Measurements from ENCODE around the gene TERT. TPM values are rescaled to one million over a fixed set of nuclear protein-coding genes. Genes with fewer than 3 reads are reported as not detected.

TERT gene
- total and polyA plus RNA-seq, 8 donors, result 0.19 to 4.0 (median 0.38) TPM; not detected in 4

GRCh38 chr5:1319436-1320256, 24.8 kb upstream of the TERT start:
- no peak overlapping the region for H3K4me3 ChIP-seq
- 42 to 76% (median 56%) methylated on average over 19 to 21 of the region's 21 CpGs for WGBS, 5 donors
- no peak for TF ChIP-seq POLR2A (IDR thresholded peaks at IDR 0.05)
- TF ChIP-seq CTCF (IDR thresholded peaks at IDR 0.05), result no peak
- no peak for TF ChIP-seq POLR2AphosphoS5 (IDR thresholded peaks at IDR 0.05)
- TF ChIP-seq EP300 (IDR thresholded peaks at IDR 0.05), result no peak
- peak overlapping the region; percentile 35 to 66 (median 63) for H3K27ac ChIP-seq
- H3K9me3 ChIP-seq, result no peaks in the 10 kb centered on the region
- H3K36me3 ChIP-seq, result peaks cover 63 to 79% (median 76%) of the 10 kb centered on the region in 4 donors
- no peaks in the 10 kb centered on the region for H3K27me3 ChIP-seq
- peak in 1 of 2 donors; percentile 63 for DNase-seq
- peaks cover 17 to 44% (median 33%) of the 10 kb centered on the region in 4 donors for H3K4me1 ChIP-seq
- intact Hi-C loops (cut with DNase I; ENCODE audit: low total_unique reads), result no loop called here

GRCh38 chr5:1318659-1319251, 23.9 kb upstream of the TERT start:
- Histone ChIP-seq H3K4me3 (no peak overlapping the region), H3K4me1 (peaks cover 19 to 49% (median 40%) of the 10 kb centered on the region in 4 donors), H3K27ac (peak overlapping the region in 3 of 5 donors; percentile 43 to 91 (median 63)), H3K36me3 (peaks cover 54 to 70% (median 67%) of the 10 kb centered on the region in 4 donors), H3K27me3 (no peaks in the 10 kb centered on the region), H3K9me3 (no peaks in the 10 kb centered on the region)
- no peak for TF ChIP-seq CTCF (IDR thresholded peaks at IDR 0.05)
- TF ChIP-seq POLR2AphosphoS5 (IDR thresholded peaks at IDR 0.05), result no peak
- TF ChIP-seq POLR2A (IDR thresholded peaks at IDR 0.05), result no peak
- no peak for TF ChIP-seq EP300 (IDR thresholded peaks at IDR 0.05)
- intact Hi-C loops (cut with DNase I; ENCODE audit: low total_unique reads), result no loop called here
- DNase-seq, result no peak
- 92 to 94% (median 93%) methylated on average over 29 of the region's 29 CpGs for WGBS, 5 donors

- peak overlapping the region in 4 of 5 donors; percentile 33 to 91 (median 86) for H3K27ac ChIP-seq
- H3K27me3 ChIP-seq, result no peaks in the 10 kb centered on the region
- H3K4me1 ChIP-seq, result peaks cover 19 to 49% (median 43%) of the 10 kb centered on the region in 4 donors
- peaks cover 47 to 63% (median 60%) of the 10 kb centered on the region in 4 donors for H3K36me3 ChIP-seq
- H3K4me3 ChIP-seq, result no peak overlapping the region
- no peak for DNase-seq
- 90 to 93% (median 92%) methylated on average over 26 of the region's 26 CpGs for WGBS, 5 donors
- intact Hi-C loops (cut with DNase I; ENCODE audit: low total_unique reads), result no loop called here
- TF ChIP-seq EP300 (IDR thresholded peaks at IDR 0.05) (no peak), CTCF (IDR thresholded peaks at IDR 0.05) (no peak), POLR2A (IDR thresholded peaks at IDR 0.05) (no peak), POLR2AphosphoS5 (IDR thresholded peaks at IDR 0.05) (no peak)
- no peaks in the 10 kb centered on the region for H3K9me3 ChIP-seq
These were observed 23.2 kb upstream of the TERT start for GRCh38 chr5:1317921-1318565.

All from stomach (tissue), 9 donors.